GM11168 (cell line): ENCODE measurements around the gene CLEC2L.

Experiments used
- in situ Hi-C: fragments of 300-500 bp; cut with MboI; formaldehyde crosslinking; loops from one replicate; pipeline ENCODE4 v1.12.0; 2022; ENCODE audit warnings: low sequenced_read_pairs; ENCODE audit not compliant: unreplicated experiment

CLEC2L gene

DNA sequence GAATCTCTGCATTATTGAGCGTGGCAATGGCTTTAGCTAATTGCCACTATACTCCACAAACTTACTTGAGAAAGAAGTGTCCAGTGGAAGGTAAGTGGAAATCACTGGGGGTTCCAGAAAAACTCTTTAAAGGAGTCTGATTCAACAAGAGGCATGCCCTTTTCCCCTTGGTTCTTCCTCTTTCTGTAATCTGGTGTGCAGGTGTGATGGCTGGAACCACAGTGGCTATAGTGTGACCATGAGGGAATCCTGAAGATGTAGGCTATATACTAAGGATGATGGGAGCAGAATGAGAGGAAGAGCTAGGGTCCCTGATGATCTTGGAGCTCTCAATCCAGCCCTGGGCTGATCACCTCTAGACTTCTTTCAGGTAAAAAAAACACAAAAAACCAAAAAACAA lies 2.0 kb upstream of the CLEC2L start:
- in situ Hi-C loops, result no loop called here

DNA sequence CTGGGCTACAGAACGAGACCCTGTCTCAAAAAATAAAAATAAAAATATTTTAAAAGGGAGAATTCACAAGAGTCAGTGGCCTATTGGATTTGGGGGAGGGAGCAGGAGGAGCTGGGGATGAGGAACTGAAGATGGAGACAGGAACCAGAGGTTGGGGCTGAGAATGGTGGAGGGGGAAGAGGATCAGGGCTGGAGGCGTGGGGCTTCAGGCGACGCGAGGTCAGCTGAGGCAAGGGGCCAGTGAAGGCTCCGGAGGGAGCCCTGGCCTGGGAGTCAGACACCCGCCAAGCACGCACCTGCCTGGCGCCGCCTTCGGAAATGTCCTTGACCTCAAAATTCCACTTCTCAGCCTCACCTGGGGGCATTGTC lies 671 bp upstream of the CLEC2L start:
- in situ Hi-C loops, result no loop called here

DNA sequence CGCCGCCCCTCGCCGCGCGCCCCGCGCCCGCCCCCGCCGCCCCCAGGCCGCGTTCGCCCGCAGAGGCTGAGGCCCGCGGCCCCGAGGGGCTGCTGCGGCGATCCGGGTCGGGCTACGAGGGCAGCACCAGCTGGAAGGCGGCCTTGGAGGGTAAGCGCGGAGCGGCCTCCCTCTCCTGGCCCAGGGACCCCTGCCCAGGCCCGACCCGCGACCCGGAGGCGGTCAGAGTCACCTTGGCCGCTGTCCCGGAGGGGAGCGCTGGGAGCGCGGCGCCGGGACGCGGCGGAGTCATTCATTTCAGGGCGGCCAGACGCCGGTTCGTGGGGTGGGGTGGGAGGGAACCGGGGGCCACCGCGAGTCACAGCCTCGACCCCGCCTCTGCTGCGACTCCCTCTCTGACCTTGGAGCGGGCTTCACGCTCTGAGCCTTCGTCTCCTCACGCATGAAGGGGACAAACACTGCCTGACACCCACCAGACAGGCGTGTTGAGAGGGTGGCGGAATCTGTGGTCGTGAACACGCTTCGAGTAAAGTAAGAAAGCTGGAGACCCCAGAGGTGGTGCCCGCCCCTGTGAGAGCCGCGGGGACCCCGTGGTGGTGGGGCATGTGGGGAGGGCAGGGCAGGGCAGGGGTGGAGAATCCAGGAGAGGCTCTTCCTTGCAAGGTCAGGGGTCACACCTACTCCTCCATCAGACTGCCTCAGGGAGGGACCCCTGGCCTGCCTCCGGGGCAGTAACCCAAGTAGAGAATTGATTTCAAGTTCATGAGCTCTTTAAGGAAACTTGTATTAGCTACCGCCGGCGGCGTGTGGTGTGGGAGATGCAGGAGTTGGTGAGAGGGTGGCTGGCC lies 707 bp downstream of the CLEC2L start:
- in situ Hi-C loops, result no loop called here

DNA sequence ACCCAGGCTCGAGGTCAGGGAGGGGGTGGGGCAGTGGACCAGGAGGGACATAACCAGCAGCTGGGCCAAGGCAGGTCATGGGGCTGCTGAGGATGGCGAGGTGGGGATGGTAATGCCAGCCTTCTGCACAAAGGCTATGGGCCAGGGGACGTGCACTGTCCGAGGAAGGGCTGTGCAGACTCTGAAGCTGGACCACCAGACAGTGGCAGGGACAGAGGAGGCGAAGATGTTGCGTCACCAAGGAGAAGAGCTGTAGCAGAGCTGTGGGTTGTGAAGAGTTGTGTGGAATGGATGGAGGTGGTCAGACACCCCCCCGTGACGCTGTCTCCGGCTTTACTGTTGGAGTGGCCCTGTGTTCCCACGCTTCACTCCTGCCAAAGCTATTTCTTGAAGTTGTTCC lies 1.8 kb downstream of the CLEC2L start:
- in situ Hi-C loops, result no loop called here

DNA sequence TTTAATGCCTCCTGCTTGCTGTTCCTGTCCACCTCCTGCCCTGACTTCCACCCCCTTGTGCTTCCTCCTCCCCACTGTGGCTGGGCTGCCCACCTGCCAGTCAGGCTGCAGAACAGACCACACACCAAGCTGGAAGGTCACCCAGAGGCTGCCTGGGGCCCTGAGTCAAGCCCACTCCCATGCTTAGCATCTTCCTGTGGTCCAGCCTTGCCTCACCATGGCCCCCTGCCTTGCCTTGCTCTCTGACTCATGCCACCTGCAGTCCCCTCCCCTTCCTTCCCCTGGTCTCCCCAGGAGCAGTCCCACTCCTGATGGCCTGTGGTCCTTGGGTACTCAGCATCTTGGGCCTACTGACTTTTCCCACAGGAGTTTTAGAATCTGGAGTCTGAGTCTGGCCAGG lies 2.3 kb downstream of the CLEC2L start:
- in situ Hi-C loops, result no loop called here

DNA sequence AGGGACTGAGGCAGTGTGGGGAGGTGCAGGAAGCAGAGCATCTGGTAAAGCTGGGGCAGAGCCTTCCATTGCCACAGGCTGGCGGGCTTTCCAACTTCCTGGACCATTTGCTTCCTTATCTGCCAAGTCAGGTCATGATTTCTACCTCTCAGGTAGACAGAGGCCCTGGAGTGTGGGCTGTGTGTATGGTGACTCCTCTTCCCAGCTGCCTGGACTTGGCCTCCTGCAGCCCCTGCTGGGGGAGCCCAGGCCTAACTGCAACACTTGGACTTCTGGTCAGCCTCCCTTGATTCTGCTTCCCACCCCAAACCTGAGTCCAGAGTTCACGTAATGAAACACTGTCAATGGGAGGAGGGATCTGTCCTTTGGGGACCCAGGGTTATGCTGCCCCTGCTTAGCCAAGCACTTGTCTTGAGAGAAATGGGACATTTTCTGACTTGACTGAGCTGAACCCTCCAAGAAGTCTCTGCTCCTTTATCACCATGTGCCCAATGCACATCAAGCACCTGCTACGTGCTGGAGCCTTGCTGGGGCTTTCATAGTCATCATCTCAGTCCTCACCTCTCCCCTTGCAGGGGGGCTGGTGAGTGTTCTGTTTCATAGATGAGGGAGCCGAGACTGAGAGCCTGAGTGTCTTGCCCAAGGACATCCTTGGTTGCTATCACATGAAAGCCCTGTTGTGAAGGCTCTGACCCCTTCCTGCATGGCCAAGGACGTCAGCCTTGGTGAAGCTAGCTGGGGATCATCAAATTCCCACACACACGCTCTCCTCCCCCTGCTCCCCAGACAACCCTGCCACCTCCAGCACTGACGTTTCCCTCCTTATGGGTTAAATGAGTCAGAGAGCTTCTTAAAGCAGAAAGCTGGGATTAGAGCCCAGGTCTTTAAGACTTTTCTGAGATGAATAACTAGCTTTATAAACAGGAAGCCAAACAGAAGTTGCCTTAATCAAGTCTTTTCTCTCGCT lies 3.4 kb downstream of the CLEC2L start:
- in situ Hi-C loops, result no loop called here

DNA sequence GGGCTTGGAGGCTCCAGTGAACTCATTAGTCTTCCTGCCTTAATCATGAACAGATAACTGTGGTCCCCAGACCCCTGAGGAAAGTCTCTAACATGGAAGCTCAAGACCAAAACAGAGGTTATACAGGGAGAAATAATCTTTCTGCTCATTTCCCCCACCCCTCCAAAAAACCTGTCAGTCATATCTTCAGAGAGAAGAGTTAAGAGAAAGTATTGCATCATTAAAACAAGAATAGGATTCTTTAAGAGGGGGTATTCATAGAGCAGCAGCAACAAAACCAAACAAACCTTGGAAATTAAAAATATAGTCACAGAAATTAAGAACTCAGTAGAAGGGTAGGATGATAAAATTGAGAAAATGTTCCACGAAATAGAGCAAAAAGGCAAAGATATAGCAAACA lies 7.6 kb downstream of the CLEC2L start:
- in situ Hi-C loops, result no loop called here

DNA sequence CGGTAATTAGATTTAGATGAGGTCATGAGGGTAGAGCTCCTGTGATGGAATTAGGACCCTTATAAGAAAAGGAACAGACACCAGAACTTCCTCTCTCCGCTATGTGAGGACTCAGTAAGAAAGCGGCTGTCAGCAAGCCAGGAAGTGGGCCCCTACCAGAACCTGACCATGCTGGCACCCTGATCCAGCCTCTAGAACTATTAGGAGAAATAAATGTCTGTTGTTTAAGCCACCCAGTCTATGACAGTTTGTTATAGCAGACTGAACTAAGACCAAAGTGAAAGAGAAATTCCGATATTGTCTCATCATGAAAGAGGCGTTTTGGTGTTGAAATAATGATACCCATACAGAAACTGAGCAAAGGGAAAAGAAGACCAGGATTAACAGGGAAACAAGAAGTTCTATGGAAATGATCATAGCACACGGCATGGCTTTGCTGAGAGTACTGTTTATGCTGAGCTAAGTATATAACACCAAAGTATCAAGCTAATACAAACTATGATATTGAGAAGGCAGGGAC lies 9.2 kb downstream of the CLEC2L start:
- in situ Hi-C loops, result no loop called here

DNA sequence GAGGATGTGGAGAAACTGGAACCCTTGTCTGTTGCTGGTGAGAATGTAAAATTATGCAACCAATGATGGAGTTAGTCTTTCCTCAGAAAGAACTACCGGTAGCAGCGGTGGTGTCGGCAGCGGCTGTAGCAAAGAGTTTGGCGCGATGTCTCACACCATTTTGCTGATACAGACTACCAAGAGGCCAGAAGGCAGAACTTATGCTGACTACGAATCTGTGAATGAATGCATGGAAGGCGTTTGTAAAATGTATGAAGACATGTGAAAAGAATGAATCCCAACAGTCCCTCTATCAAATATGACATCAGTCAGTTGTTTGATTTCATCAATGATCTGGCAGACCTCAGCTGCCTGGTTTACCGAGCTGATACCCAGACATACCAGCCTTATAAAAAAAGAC lies 10.6 kb downstream of the CLEC2L start:
- in situ Hi-C loops, result no loop called here

DNA sequence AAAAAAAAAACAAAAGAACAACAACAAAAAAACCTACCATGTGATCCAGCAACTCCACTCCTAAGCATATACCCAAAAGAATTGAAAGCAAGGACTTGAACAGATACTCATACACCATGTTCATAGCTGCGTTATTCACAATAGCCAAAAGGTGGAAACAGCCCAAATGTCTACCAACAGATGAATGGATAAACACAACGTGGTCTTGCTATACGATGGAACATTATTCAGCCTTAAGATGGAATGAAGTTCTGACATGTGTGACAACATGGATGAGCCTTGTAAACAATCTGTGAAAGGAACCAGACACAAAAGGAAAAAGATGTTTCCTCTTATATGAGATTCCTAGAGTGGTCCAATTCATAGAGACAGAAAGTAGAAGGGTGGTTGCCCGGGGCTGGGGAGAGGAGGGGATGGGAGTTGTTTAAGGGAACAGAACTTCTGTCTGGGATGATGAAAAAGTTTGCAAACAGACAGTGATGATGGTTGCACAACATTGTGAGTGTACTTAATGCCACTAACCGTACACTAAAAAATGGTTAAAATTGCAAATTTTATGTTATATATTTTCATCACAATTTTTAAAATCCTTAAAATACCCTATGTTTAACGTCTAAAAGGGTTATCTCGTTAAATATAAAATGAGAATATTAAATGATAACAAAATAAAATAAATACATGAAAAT lies 11.6 kb downstream of the CLEC2L start:
- in situ Hi-C loops, result no loop called here

DNA sequence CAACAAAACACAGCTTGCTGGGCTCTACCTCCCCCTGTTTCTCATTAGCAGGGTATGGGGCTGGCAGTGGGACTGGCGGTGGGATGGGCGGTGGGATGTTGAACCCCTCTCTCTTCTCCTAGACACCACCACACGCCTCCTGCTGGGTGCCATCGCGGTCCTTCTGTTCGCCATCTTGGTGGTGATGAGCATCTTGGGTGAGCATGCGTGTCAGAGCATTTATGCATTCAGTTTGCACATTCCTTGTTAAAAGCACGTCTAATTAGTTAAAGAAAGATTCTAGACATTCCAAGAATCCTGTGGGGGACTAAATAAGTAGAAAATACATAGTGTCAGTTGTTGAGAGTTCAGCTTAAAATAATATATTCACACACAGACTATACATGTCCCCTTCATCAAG lies 12.7 kb downstream of the CLEC2L start:
- in situ Hi-C loops, result no loop called here

DNA sequence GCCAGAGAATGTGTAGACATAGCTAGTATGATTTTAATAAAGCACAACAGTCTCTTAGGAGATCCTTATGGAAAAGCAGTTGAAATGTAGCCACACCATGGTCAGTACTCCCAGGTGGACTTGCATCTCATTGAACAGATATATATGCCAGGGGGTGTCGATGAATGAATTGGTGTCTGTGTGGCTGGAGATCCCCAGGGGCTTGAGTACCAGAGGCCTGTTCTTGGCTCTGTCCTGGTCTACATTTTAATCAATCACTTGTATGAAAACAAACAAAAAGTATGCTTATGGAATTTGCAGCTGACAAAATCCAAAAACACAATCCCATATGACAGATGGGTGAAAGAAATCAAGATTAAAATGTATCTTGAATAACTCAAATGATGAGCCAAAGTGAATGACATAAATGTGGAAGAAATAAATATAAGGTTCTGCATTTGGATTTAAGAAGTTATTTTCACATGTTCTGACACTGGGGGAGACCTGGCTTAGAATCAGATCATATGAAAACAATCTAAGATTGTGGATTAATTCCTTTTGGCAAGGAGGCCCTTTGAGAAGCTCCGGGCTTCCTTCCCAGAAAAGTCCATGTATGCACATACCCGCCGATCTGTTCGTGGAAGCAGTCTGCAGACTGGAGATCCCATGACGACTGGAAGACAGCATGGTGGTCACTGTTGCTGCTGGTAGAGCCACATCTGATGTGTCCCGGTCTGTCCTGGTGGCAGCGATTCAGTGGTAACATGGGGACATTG lies 15.6 kb downstream of the CLEC2L start:
- in situ Hi-C loops, result no loop called here

DNA sequence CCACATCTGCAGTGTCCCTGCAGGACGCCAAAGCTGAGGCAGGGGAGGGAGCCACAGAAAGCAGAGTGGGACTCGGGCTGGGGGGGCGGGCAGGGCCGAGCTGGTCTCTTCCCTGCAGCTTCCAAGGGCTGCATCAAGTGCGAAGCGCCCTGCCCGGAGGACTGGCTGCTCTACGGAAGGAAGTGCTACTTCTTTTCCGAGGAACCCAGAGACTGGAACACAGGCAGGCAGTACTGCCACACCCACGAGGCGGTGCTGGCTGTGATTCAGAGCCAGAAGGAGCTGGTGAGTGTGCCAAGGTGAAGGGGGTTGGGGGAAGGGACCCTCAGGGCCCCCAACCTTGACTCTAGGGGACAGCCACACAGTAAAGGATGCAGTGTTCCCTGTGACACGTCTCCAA lies 16.7 kb downstream of the CLEC2L start:
- in situ Hi-C loops, result no loop called here

DNA sequence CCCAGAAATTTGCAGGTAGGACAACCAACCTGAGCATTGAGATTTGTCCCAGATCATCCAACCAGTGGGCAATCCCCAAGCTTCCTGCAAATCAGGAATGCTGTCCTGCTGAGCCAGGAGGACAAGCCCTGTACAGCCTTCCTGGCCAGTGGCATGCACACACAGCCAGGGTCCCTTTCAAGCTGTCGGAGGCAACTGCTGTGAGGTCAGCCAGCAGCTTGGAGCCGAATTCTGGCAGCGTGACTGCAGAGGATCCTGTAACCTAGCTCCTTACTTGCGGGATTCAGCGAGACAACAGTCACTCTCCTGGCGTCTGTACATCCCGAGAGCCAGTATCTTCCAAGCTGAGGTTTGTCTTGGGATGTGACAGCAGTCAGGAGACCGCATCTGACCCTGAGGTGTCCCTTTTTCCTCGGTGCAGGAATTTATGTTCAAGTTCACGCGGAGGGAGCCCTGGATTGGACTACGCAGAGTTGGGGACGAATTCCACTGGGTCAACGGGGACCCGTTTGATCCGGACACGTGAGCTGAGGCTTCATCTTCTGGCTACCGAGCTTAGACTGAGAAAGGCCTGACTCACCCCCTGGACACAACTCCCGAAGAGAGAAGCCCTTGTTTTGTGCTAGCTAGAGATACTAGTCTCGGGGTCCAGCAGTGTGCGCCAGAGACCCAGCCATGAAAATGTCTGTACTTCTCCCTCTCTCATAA lies 18.3 kb downstream of the CLEC2L start:
- in situ Hi-C loops, result no loop called here

DNA sequence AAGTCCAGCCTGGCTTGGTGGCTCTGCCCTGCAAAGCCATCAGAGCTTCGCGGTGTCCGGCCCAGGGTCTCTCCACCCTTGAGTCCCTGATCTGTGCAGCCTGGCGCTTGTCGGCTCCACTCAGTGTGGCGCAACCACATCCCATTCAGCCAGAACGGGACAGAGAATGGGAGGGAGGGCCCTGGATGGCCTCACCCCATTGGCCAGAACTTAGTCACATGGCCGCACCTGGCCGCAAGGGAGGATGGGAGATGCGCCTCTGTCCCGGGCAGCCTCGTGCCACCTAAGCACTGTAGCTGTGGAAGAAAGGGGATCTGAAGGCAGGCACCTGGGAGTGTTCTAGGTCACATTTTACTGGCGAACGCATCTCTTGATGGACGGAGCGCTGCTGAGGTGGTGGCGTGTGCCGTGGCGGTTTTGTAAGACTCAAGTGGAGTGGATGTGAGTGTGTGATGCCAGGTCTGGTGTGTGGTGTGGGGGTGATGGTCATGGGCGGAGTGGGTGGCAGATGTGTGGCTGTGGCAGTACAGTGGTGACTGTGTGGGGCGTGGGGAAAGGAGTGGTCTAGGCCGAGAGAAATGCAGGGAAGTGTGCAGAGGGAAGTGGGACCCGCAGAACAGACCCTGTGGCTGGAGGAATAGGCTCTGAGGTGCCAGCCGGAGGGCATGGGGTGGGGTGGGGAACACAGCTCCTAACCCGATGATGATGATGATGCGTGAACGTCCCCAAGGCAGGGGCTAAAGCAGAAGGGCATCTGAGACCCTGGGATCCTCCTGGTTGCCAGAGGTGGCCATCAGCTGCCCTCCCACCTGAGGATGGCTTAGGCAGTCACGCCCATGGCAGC lies 19.0 kb downstream of the CLEC2L start:
- in situ Hi-C loops, result no loop called here

DNA sequence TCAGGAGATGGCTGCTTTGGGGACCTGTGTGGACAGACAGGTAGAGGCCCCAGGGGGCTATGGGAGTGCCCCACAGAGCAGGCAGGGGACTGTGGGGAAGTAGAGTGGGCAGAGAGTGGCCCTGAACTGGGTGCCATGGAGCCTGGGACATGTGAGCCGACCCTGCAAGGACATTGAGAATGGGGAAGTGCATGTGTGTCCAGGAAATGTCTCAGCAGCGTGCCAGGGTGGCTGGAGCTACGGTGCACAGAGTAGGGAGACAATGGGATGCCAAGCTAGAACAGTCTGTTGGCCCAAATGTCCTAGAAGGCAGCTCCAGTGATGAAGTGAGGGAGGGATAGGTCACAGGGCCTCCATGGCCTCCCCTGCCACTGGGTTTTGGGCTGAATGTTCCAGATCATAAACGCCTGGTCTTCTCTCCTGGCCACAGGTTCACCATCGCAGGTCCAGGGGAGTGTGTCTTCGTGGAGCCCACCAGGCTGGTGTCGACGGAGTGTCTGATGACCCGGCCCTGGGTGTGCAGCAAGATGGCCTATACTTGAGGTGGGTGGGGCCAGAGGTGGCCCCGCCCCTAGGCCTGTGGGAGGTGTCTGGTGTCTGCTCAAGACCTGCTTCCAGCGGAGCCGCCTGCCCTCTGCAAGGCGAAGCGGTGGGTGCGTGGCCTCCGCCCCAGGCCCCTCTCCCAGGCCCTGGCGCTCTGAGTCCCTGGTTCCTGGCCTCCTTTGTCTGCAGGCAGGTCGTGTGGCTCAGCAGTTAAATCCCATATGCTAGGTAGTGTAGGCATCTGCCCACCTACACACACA lies 20.5 kb downstream of the CLEC2L start:
- in situ Hi-C loops, result no loop called here

DNA sequence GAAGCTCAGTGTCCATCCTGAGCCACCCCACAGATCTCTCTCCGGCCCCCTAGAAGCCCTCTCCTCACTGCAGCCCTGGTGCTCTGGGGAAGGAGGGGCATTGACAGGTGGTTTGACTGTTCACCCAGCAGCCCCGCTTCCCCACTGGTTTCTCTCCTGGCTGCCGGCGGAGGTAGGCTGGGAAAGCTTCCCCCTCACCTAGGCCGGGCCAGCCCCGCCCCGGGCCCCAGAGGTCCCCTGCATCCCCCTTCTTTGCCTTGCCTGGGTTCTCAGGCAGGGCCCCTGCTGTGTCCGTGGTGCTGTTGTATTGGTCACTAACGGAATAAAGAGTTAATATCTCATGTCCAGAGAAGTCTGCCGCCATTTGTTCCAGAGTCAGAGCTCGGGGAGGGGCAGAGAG lies 21.2 kb downstream of the CLEC2L start:
- in situ Hi-C loops, result no loop called here
